Mesodermal cell (in vitro differentiated cells): ENCODE data around the gene RABL2A.
"Not testable (repeated sequence)": the region's sequence is repeated elsewhere in the genome, so short reads cannot be mapped to it uniquely, and the experiment has no call there.

ENCODE experiments used
- H3K27ac ChIP-seq: 2 replicates; pipeline ENCODE4 v1.7.0; 2013; ENCODE audit warnings: mild to moderate bottlenecking, low read depth, low read length, moderate library complexity; ENCODE audit not compliant: severe bottlenecking
- H3K36me3 ChIP-seq: 2 replicates; pipeline ENCODE4 v1.7.1; 2013; ENCODE audit warnings: mild to moderate bottlenecking, low read length, moderate library complexity; ENCODE audit not compliant: control insufficient read depth, insufficient read depth
- H3K4me1 ChIP-seq: one replicate; pipeline ENCODE4 v1.7.1; 2013; ENCODE audit warnings: mild to moderate bottlenecking, low read length; ENCODE audit not compliant: insufficient read depth, control insufficient read depth, poor library complexity, severe bottlenecking
- H3K4me3 ChIP-seq: 2 replicates; pipeline ENCODE4 v1.7.0; 2013; ENCODE audit warnings: low read length, control low read depth, mild to moderate bottlenecking; ENCODE audit not compliant: insufficient read depth, poor library complexity, severe bottlenecking; ENCODE audit errors: extremely low read depth
- H3K9me3 ChIP-seq: 2 replicates; pipeline ENCODE4 v1.7.1; 2013; ENCODE audit warnings: mild to moderate bottlenecking, low read length, moderate library complexity; ENCODE audit not compliant: control insufficient read depth
- WGBS, 2 experiments: methylation state at CpG; one replicate each; pipeline ENCODE4 v1.1.5; 2013; ENCODE audit warnings: missing lambda C conversion rate in 2 of 2; ENCODE audit not compliant: insufficient coverage in 2 of 2; 5-methylcytosine and 5-hydroxymethylcytosine counted together

RABL2A gene

DNA sequence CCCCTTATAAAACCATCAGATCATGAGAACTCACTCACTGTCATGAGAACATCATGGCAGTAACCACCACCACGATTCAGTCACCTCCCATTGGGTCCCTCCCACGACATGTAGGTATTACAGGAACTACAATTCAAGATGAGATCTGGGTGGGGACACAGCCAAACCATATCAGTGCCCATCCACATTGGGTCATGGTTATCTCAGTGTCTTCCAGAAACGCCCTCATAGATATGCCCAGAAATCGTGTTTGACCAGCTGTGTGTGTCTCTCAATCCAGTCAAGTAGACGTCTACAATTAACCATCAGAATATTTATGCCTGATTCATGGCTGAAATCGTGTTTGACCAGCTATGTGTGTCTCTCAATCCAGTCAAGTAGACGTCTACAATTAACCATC is 17.2 kb upstream of the RABL2A start:
- H3K27ac ChIP-seq, H3K36me3 ChIP-seq, H3K4me3 ChIP-seq, H3K4me1 ChIP-seq, H3K9me3 ChIP-seq: not testable (repeated sequence)
- WGBS, 2 experiments: no CpG with 5 or more reads among the region's 7 CpGs

DNA sequence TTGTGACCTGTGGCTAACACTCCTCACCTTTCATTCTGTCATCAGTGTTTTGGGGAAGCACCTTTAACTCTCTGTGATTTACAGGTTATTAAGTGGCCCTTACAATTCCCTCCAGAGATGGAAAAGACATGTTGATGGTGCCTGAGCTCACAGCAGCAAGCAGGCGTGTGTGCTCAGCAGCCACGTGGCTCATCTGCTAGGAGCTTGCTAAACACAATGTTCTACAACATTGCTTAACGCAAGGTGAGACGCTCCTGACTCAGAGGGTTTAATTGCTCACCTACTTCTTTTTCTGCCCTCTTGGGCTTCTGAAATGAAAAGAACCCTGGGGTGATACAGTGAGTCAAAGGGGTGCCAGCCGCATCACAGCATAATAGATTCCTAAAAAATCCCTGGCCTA is 6.1 kb upstream of the RABL2A start:
- WGBS, 2 experiments: 93 to 100% methylated on average over 2 of the region's 5 CpGs
- H3K36me3 ChIP-seq: not testable (repeated sequence)

GRCh38 chr2:113625906-113626305 is 1.2 kb upstream of the RABL2A start:
- not testable (repeated sequence) for H3K9me3 ChIP-seq, H3K4me1 ChIP-seq, H3K27ac ChIP-seq, H3K4me3 ChIP-seq, H3K36me3 ChIP-seq
- WGBS, 2 experiments: 87 to 100% methylated on average over 1 to 6 of the region's 10 CpGs

More for the DNA sequence above, 6.1 kb upstream of the RABL2A start:
- not testable (repeated sequence) for H3K27ac ChIP-seq, H3K4me3 ChIP-seq, H3K4me1 ChIP-seq, H3K9me3 ChIP-seq

GRCh38 chr2:113632849-113633345 is 5.8 kb downstream of the RABL2A start:
- 100% methylated on average over 1 of the region's 4 CpGs; no CpG with 5 or more reads in 1 of the 2 experiments for WGBS, 2 experiments
- H3K27ac ChIP-seq: not testable (repeated sequence)

DNA sequence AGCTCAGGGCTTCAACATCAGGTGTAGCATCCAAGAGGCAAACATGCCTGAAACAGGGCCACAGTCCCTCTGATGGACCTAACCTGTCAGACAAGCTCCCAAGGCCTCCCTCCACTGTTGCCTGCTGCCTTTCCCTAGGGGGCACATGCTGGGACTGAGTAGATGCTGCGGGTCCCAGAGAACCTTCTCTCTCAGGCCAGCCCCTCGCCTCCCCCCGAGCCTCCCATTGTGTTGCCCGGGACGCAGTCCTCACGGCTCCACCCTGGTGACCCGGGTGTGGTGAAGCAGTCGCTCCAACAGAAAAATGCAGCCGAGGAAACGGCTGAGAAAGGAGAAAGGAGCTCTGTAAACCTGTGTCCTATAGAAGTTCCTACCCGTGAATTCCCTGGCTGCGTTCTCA is 8.3 kb downstream of the RABL2A start:
- not testable (repeated sequence) for H3K27ac ChIP-seq, H3K4me3 ChIP-seq, H3K36me3 ChIP-seq, H3K4me1 ChIP-seq, H3K9me3 ChIP-seq
- 94% methylated on average over 11 of the region's 12 CpGs for WGBS, 2 experiments

More at GRCh38 chr2:113632849-113633345, 5.8 kb downstream of the RABL2A start:
- H3K4me1 ChIP-seq, H3K4me3 ChIP-seq, H3K36me3 ChIP-seq, H3K9me3 ChIP-seq: not testable (repeated sequence)

- H3K27ac ChIP-seq, H3K4me1 ChIP-seq, H3K36me3 ChIP-seq, H3K4me3 ChIP-seq, H3K9me3 ChIP-seq: not testable (repeated sequence)
- 100% methylated on average over 1 of the region's 4 CpGs; no CpG with 5 or more reads in 1 of the 2 experiments for WGBS, 2 experiments
Measured at GRCh38 chr2:113636226-113636625, 9.2 kb downstream of the RABL2A start.

DNA sequence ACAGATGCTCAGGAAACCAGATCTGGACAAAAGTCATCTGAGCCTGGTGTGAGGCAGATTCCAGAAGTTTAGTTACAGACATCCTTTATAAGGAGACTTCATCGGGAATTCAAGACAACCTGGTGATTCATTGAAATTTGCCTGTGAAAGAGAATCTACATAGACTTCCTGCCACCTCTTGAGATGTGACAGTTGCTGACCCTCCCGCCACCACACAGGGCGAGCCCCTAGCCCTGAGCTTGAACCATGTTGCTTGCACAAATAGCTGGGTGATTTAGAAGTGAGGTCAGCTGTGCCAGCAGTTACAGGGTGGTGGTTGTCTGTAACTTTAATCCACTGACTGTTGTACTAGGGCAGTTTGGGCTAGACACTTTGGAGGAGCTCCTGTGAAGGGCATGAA is 11.0 kb downstream of the RABL2A start:
- H3K4me3 ChIP-seq, H3K4me1 ChIP-seq, H3K27ac ChIP-seq, H3K36me3 ChIP-seq, H3K9me3 ChIP-seq: not testable (repeated sequence)
- no CpG with 5 or more reads among the region's 3 CpGs for WGBS, 2 experiments

- H3K27ac ChIP-seq, H3K4me1 ChIP-seq, H3K36me3 ChIP-seq, H3K9me3 ChIP-seq, H3K4me3 ChIP-seq: not testable (repeated sequence)
- WGBS, 2 experiments: no CpG with 5 or more reads among the region's 2 CpGs
Measured at GRCh38 chr2:113646217-113646616, 19.2 kb downstream of the RABL2A start.

GRCh38 chr2:113650834-113651815 is 24.1 kb downstream of the RABL2A start:
- H3K4me3 ChIP-seq, H3K36me3 ChIP-seq, H3K9me3 ChIP-seq, H3K4me1 ChIP-seq, H3K27ac ChIP-seq: not testable (repeated sequence)
- WGBS, 2 experiments: 100% methylated on average over 1 of the region's 14 CpGs

- H3K4me1 ChIP-seq, H3K4me3 ChIP-seq, H3K9me3 ChIP-seq, H3K27ac ChIP-seq, H3K36me3 ChIP-seq: not testable (repeated sequence)
- WGBS, 2 experiments: no CpG with 5 or more reads among the region's 3 CpGs
Measured at GRCh38 chr2:113652599-113652998, 25.5 kb downstream of the RABL2A start.

DNA sequence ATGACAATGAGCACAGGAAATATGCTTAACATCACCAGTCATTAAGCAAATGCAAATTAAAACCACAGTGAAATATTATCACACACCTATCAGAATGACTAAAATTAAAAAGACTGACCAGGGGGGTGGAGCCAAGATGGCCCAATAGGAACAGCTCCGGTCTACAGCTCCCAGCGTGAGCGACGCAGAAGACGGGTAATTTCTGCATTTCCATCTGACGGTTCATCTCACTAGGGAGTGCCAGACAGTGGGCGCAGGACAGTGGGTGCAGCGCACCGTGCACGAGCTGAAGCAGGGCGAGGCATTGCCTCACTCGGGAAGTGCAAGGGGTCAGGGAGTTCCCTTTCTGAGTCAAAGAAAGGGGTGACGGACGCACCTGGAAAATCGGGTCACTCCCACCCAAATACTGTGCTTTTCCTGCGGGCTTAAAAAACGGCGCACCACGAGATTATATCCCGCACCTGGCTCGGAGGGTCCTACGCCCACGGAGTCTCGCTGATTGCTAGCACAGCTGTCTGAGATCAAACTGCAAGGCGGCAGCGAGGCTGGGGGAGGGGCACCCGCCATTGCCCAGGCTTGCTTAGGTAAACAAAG is 29.1 kb downstream of the RABL2A start:
- WGBS, 2 experiments: 30 to 40% methylated on average over 5 to 16 of the region's 27 CpGs

More for the DNA sequence above, 29.1 kb downstream of the RABL2A start:
- not testable (repeated sequence) for H3K4me3 ChIP-seq, H3K27ac ChIP-seq, H3K4me1 ChIP-seq, H3K9me3 ChIP-seq, H3K36me3 ChIP-seq
